GM13977 (cell line): ENCODE data around the gene PPP3CA.

Source experiments
- DNase-seq: peaks from one replicate; pipeline ENCODE4 v3.0.0; 2012; ENCODE audit warnings: low spot score
- CTCF ChIP-seq: IDR thresholded peaks from 2 replicates; pipeline ENCODE4 v1.5.1; 2012; ENCODE audit warnings: mild to moderate bottlenecking, control low read depth; ENCODE audit not compliant: insufficient read depth; ENCODE audit errors: extremely low read depth, missing control alignments
- in situ Hi-C: fragments of 300-500 bp; cut with MboI; formaldehyde crosslinking; loops from one replicate; pipeline ENCODE4 v1.12.0; 2022; ENCODE audit warnings: low sequenced_read_pairs, low pct_unique_long_range_greater_than_20kb, mixed read lengths, inconsistent platforms; ENCODE audit not compliant: unreplicated experiment

The PPP3CA gene

GRCh38 chr4:101264993-101265815 is 82.1 kb downstream of the PPP3CA start:
- in situ Hi-C loops, result no loop called here
- no peak for TF ChIP-seq CTCF
- no peak for DNase-seq

- no peak for DNase-seq
- in situ Hi-C loops, result no loop called here
- TF ChIP-seq CTCF, result no peak
Measured at GRCh38 chr4:101264512-101264911, 82.8 kb downstream of the PPP3CA start.

- TF ChIP-seq CTCF, result no peak
- in situ Hi-C loops, result no loop called here
- no peak for DNase-seq
Measured at GRCh38 chr4:101262683-101263082, 84.6 kb downstream of the PPP3CA start.

- no peak for DNase-seq
- TF ChIP-seq CTCF, result no peak
- in situ Hi-C loops, result no loop called here
Measured at GRCh38 chr4:101259876-101260275, 87.5 kb downstream of the PPP3CA start.

GRCh38 chr4:101258883-101259282 is 88.4 kb downstream of the PPP3CA start:
- DNase-seq, result no peak
- in situ Hi-C loops, result no loop called here
- no peak for TF ChIP-seq CTCF

GRCh38 chr4:101256222-101256621 is 91.1 kb downstream of the PPP3CA start:
- no peak for DNase-seq
- no peak for TF ChIP-seq CTCF
- in situ Hi-C loops, result no loop called here
